HFF-Myc (cell line): ENCODE data around the gene SYDE1.

ENCODE experiments used
- DNase-seq: peaks from one replicate; pipeline ENCODE4 v3.0.0-alpha.2; 2011; ENCODE audit warnings: low read depth; ENCODE audit errors: extremely low read depth
- H3K4me3 ChIP-seq: replicated peaks from 2 replicates; pipeline ENCODE4 v1.5.1; 2011; ENCODE audit warnings: low read depth, mild to moderate bottlenecking, control low read depth, low read length
- CTCF ChIP-seq: IDR thresholded peaks from 2 replicates; pipeline ENCODE4 v1.5.1; 2012; ENCODE audit warnings: mild to moderate bottlenecking, low read depth, low read length, control low read depth; ENCODE audit errors: missing control alignments

The SYDE1 gene

DNA sequence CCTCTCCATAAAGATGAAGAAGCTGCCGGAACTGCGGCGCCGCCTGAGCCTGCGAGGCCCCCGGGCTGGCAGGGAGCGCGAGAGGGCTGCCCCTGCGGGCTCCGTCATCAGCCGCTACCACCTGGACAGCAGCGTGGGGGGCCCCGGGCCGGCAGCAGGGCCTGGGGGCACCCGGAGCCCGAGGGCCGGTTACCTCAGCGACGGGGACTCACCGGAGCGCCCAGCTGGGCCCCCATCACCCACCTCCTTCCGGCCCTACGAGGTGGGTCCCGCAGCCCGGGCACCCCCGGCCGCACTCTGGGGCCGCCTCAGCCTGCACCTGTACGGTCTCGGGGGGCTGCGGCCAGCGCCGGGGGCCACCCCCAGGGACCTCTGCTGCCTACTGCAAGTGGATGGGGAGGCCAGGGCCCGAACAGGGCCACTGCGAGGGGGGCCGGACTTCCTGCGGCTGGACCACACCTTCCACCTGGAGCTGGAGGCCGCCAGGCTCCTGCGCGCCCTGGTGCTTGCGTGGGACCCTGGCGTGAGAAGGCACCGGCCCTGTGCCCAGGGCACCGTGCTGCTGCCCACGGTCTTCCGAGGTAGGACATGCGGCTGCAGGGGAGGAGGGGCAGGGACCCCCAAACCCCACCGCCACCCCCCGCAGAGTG, 2.7 kb downstream of the SYDE1 start:
- TF ChIP-seq CTCF: no peak
- DNase-seq: no peak
- no peak overlapping the region for H3K4me3 ChIP-seq

DNA sequence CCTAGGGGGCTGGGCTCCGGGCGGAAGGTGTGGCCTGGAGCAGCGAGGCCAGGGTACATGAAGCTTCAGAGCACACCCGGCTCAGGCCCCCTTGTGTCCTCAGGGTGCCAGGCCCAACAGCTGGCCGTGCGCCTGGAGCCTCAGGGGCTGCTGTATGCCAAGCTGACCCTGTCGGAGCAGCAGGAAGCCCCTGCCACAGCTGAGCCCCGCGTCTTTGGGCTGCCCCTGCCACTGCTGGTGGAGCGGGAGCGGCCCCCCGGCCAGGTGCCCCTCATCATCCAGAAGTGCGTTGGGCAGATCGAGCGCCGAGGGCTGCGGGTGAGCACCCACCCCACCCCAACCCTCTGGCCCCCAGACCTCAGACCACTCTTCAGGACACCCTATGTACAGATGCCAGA, 3.2 kb downstream of the SYDE1 start:
- DNase-seq: no peak
- no peak overlapping the region for H3K4me3 ChIP-seq
- no peak for TF ChIP-seq CTCF

GRCh38 chr19:15111758-15112157, 4.6 kb downstream of the SYDE1 start:
- DNase-seq: no peak
- TF ChIP-seq CTCF: no peak
- no peak overlapping the region for H3K4me3 ChIP-seq

DNA sequence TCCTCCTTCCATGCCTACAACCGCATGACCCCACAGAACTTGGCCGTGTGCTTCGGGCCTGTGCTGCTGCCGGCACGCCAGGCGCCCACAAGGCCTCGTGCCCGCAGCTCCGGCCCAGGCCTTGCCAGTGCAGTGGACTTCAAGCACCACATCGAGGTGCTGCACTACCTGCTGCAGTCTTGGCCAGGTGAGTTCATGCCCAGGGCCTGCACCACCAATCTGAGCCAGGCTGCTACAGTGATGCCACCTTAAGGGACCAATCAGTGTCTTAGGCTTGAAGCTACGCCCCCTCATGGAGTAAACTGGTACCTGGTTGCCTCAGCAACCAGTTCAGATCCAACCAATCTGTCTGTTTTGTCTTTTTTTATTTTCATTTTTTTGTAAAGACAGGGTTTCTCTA, 5.2 kb downstream of the SYDE1 start:
- no peak for TF ChIP-seq CTCF
- no peak overlapping the region for H3K4me3 ChIP-seq
- DNase-seq: no peak

- no peak overlapping the region for H3K4me3 ChIP-seq
- TF ChIP-seq CTCF: no peak
- no peak for DNase-seq
Measured at GRCh38 chr19:15113245-15114152, 6.3 kb downstream of the SYDE1 start.

DNA sequence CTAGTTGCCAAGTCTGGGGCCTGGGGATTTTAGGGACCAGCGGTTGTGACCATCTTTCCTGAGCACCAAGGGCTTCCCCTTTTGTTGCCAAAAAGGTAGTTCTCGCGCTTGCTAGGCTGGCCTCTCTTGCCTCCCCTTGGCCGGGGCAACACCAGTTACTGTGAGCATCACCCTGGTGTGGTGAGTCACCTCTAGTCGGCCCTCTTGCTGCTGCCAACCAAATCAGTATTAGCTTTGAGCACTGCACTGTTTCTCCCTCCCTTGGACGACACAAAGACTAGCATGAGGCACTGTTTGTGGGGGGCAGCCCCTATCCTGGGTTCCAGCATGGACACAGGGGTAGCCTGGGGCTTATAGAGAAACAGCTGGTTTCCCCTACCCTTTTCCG, 6.9 kb downstream of the SYDE1 start:
- H3K4me3 ChIP-seq: no peak overlapping the region
- TF ChIP-seq CTCF: no peak
- DNase-seq: no peak

GRCh38 chr19:15115080-15115479, 7.9 kb downstream of the SYDE1 start:
- TF ChIP-seq CTCF: no peak
- no peak for DNase-seq
- H3K4me3 ChIP-seq: no peak overlapping the region
